GM12878 (cell line): ENCODE results near the gene H2BK1. TPM values are rescaled to one million over a fixed set of nuclear protein-coding genes. Genes with fewer than 3 reads are reported as not detected.

ENCODE experiments used
- ATAC-seq: fragments of 200-7000 bp; cut with Tn5 transposase; 3 replicates; pipeline ENCODE4 v1.9.1; 2020; ENCODE audit warnings: mild to moderate bottlenecking, moderate library complexity
- BruUV-seq: library from RNA; stranded (reverse); fragments of 400-500 nt; replicated peaks from 2 replicates; lab custom pipeline; 2021; lab: Mats Ljungman, UMichigan
- CTCF ChIA-PET: fragments of 300-600 bp; sonication (Branson Sonifier 250); formaldehyde crosslinking; extraction: SDS; loops from one replicate; lab custom pipeline; 2021; ENCODE audit warnings: inconsistent platforms; lab: Yijun Ruan, JAX
- POLR2A ChIA-PET: fragments of 350-600 bp; formaldehyde crosslinking; extraction: SDS; loops from one replicate; lab custom pipeline; 2021; ENCODE audit warnings: inconsistent platforms; lab: Charles Lee
- RAD21 ChIA-PET: fragments of 300-600 bp; sonication (Branson Sonifier 250); formaldehyde crosslinking; loops from one replicate; lab custom pipeline; 2023; ENCODE audit warnings: antibody characterized with exemption; ENCODE audit not compliant: unreplicated experiment; lab: Charles Lee
- SMC1A ChIA-PET: fragments of 300-600 bp; sonication (Branson Sonifier 250); formaldehyde crosslinking; loops from one replicate; lab custom pipeline; 2023; ENCODE audit not compliant: unreplicated experiment, uncharacterized antibody; lab: Charles Lee
- DNase-seq: peaks from one replicate; pipeline ENCODE4 v3.0.0-alpha.2; 2011; ENCODE audit warnings: low read depth, low spot score
- FAIRE-seq: peaks from 3 replicates; lab custom pipeline; 2011; peaks lifted over from hg19 to GRCh38; lab: Jason Lieb, UNC
- H2AFZ ChIP-seq: 2 replicates; pipeline ENCODE4 v1.6.0; 2011; ENCODE audit warnings: low read depth, low read length, control low read depth; ENCODE audit not compliant: control insufficient read depth
- H3K27ac ChIP-seq: 2 replicates; pipeline ENCODE4 v1.5.1; 2011; ENCODE audit warnings: control low read depth; ENCODE audit not compliant: control insufficient read depth, insufficient read depth
- H3K27me3 ChIP-seq, 2 experiments: replicated peaks in 1 of 2; 2 replicates each; pipeline versions ENCODE4 v1.6.0 to v1.6.1; 2011; ENCODE audit warnings: low read length in 1 of 2; ENCODE audit not compliant: control insufficient read depth in 2 of 2, insufficient read depth in 2 of 2
- H3K36me3 ChIP-seq, 2 experiments: 2 replicates each; pipeline ENCODE4 v1.5.1; 2011; ENCODE audit warnings: low read length in 1 of 2; ENCODE audit not compliant: control insufficient read depth in 2 of 2, insufficient read depth in 2 of 2
- H3K4me1 ChIP-seq: 2 replicates; pipeline ENCODE4 v1.6.1; 2011; ENCODE audit warnings: mild to moderate bottlenecking, low read length, moderate library complexity, mixed read lengths; ENCODE audit not compliant: control insufficient read depth, insufficient read depth
- H3K4me2 ChIP-seq: 2 replicates; pipeline ENCODE4 v1.6.0; 2011; ENCODE audit warnings: control low read depth; ENCODE audit not compliant: control insufficient read depth, insufficient read depth
- H3K4me3 ChIP-seq: fragments of 200-600 bp; sonication (generic); 2 replicates; pipeline ENCODE4 v1.5.1; 2016
- H3K79me2 ChIP-seq: 2 replicates; pipeline ENCODE4 v1.6.0; 2011; ENCODE audit warnings: low read length; ENCODE audit not compliant: control insufficient read depth, insufficient read depth
- H3K9ac ChIP-seq: 2 replicates; pipeline ENCODE4 v1.8.0; 2011; ENCODE audit warnings: low read length, control low read depth, mixed read lengths; ENCODE audit not compliant: control insufficient read depth, insufficient read depth
- H3K9me3 ChIP-seq: replicated peaks from 3 replicates; pipeline ENCODE4 v1.5.1; 2011; ENCODE audit warnings: mild to moderate bottlenecking, low read length; ENCODE audit not compliant: control insufficient read depth, insufficient read depth
- H4K20me1 ChIP-seq: 2 replicates; pipeline ENCODE4 v1.6.0; 2011; ENCODE audit not compliant: control insufficient read depth, insufficient read depth
- HSF1 ChIP-seq: fragments of 150-350 bp; IDR thresholded peaks from 2 replicates; pipeline ENCODE4 v1.6.1; 2014; ENCODE audit warnings: mild to moderate bottlenecking, low read depth, low read length
- NFYA ChIP-seq: IDR thresholded peaks from 2 replicates; pipeline ENCODE4 v1.6.1; 2011; ENCODE audit warnings: low read depth, mild to moderate bottlenecking, low read length, improper control_type of control experiment, borderline replicate concordance
- NKRF ChIP-seq: fragments of 450-650 bp; conservative IDR thresholded peaks from 2 replicates; pipeline ENCODE4 v1.6.1; 2017; ENCODE audit warnings: mild to moderate bottlenecking, moderate library complexity
- NR2C2 ChIP-seq: IDR thresholded peaks from 2 replicates; pipeline ENCODE4 v1.6.1; 2011; ENCODE audit warnings: borderline replicate concordance, low read depth; ENCODE audit not compliant: control insufficient read depth, insufficient read length
- PBX3 ChIP-seq: IDR thresholded peaks from 2 replicates; pipeline ENCODE4 v1.6.1; 2011; ENCODE audit warnings: mild to moderate bottlenecking, low read depth, low read length, moderate library complexity; ENCODE audit not compliant: insufficient replicate concordance
- REST ChIP-seq: IDR thresholded peaks from 2 replicates; pipeline ENCODE4 v1.6.1; 2012; ENCODE audit warnings: mild to moderate bottlenecking, low read depth, low read length
- ZBTB11 ChIP-seq: fragments of 450-650 bp; formaldehyde crosslinking; IDR thresholded peaks from 2 replicates; pipeline ENCODE4 v1.5.0; 2022; ENCODE audit warnings: mild to moderate bottlenecking, missing genetic modification characterization
- ZBTB33 ChIP-seq: fragments of 450-650 bp; IDR thresholded peaks from 2 replicates; pipeline ENCODE4 v1.6.1; 2017; ENCODE audit warnings: mild to moderate bottlenecking
- WGBS: methylation state at CpG from one replicate; pipeline ENCODE4 v1.1.6; 2016; ENCODE audit warnings: low lambda C conversion rate; ENCODE audit not compliant: insufficient replicate concordance, insufficient coverage; ENCODE audit errors: missing lambda C conversion rate; 5-methylcytosine and 5-hydroxymethylcytosine counted together
- in situ Hi-C: fragments of 300-500 bp; cut with MboI; formaldehyde crosslinking; loops from 9 replicates; pipeline ENCODE4 v1.14.3; 2018; ENCODE audit warnings: mixed read lengths
- intact Hi-C: fragments of 100-400 bp; cut with micrococcal nuclease; formaldehyde crosslinking; loops from one replicate; pipeline ENCODE4 v1.14.2; 2022; ENCODE audit not compliant: unreplicated experiment
- polyA plus RNA-seq, 11 experiments: library from polyadenylated mRNA; depleted of rRNA in 4 of 11; unstranded in 6 of 11; stranded (reverse) in 5 of 11; fragments of >200 nt; fragmentation: Nextera tagmentation in 4 of 11; fragmentation: Illumina TruSeq in 1 of 11; extraction: Ambion mirVana in 4 of 11; extraction: Trizol in 1 of 11; gene quantifications; 1 replicate in 1 of 11; 2 replicates in 10 of 11; pipeline versions ENCODE4 v1.2.1 to v1.2.3, GENCODE V29; 2011 to 2016; ENCODE audit warnings: inconsistent platforms in 2 of 11, missing spikeins in 2 of 11, low read depth in 1 of 11
- total RNA-seq, 4 experiments: library from RNA; depleted of rRNA in 3 of 4; stranded (reverse); fragments of >200 nt in 3 of 4; fragmentation: Illumina TruSeq in 1 of 4; extraction: Trizol in 1 of 4; gene quantifications; 2 replicates each; pipeline versions ENCODE4 v1.2.1 to v1.2.3, GENCODE V29; 2013 to 2021

Gene H2BK1
- total and polyA plus RNA-seq, 10 of the 15 experiments (the other 5 are each of a cell fraction or from before 2014, with no cell fraction given): 0.54 TPM; not detected in 9

GRCh38 chr7:151236406-151236805 lies 26.1 kb upstream of the H2BK1 start:
- POLR2A ChIA-PET: no interaction called here
- in situ Hi-C loops (no loop called here), intact Hi-C loops (no loop called here)
- BruUV-seq: no TSS peak
- SMC1A ChIA-PET: interaction anchor here (0.5 kb wide), 1 partner anchor 511 kb away, joined by 3 read pairs; no protein-coding TSS in a partner anchor
- WGBS: 98% methylated on average over 13 of the region's 13 CpGs
- CTCF ChIA-PET: interaction anchor here (1.2 to 1.7 kb wide), 4 partner anchors 9 to 114 kb away, joined by 3 to 8 read pairs (median 4); partner anchors contain the start of gene ABCF2
- H3K27ac ChIP-seq: no peak overlapping the region
- H3K27me3 ChIP-seq: no peaks in the 10 kb centered on the region
- FAIRE-seq (no peak), ATAC-seq (no peak), DNase-seq (no peak)
- H3K4me3 ChIP-seq: no peak overlapping the region
- H4K20me1 ChIP-seq: no peaks in the 10 kb centered on the region
- TF ChIP-seq NKRF (no peak), ZBTB11 (CRISPR knock-in tag) (no peak), HSF1 (no peak), REST (no peak), ZBTB33 (no peak), PBX3 (no peak), NR2C2 (no peak), NFYA (no peak)
- peaks cover 0 to 13% of the 10 kb centered on the region in 2 experiments; a peak in 3 of 4 replicates for H3K36me3 ChIP-seq
- peaks cover 5% of the 10 kb centered on the region for H3K4me1 ChIP-seq
- H3K4me2 ChIP-seq: no peak overlapping the region
- no peak overlapping the region for H2AFZ ChIP-seq
- peaks cover 35% of the 10 kb centered on the region for H3K79me2 ChIP-seq
- no peak overlapping the region for H3K9ac ChIP-seq
- H3K9me3 ChIP-seq: no peaks in the 10 kb centered on the region
- RAD21 ChIA-PET: interaction anchor here (0.9 kb wide), 1 partner anchor 9 kb away, joined by 4 read pairs; the partner anchor contains the start of gene ABCF2
